Muscle layer of duodenum (tissue), 2 donors: Measurements from ENCODE around the gene ERVK3-1.
"Not testable (repeated sequence)": the region's sequence is repeated elsewhere in the genome, so short reads cannot be mapped to it uniquely, and the experiment has no call there.

ENCODE experiments used
- H3K27ac ChIP-seq: one replicate; pipeline ENCODE4 v1.7.0; 2013; ENCODE audit warnings: mild to moderate bottlenecking, low read length
- H3K27me3 ChIP-seq: one replicate; pipeline ENCODE4 v1.7.0; 2013; ENCODE audit warnings: low read depth, mild to moderate bottlenecking, control low read depth, low read length
- H3K36me3 ChIP-seq, 2 donors: one replicate each; pipeline ENCODE4 v1.7.0; 2013; ENCODE audit warnings: low read length in 2 of 2, control low read depth in 1 of 2, mild to moderate bottlenecking in 1 of 2; ENCODE audit not compliant: insufficient read depth in 2 of 2, control insufficient read depth in 1 of 2
- H3K4me1 ChIP-seq, 2 donors: one replicate each; pipeline ENCODE4 v1.7.0; 2013; ENCODE audit warnings: low read length in 2 of 2, mild to moderate bottlenecking in 2 of 2, control low read depth in 1 of 2, moderate library complexity in 1 of 2; ENCODE audit not compliant: insufficient read depth in 2 of 2, control insufficient read depth in 1 of 2
- H3K4me3 ChIP-seq, 2 donors: one replicate each; pipeline ENCODE4 v1.7.0; 2013; ENCODE audit warnings: low read length in 2 of 2, low read depth in 1 of 2, mild to moderate bottlenecking in 1 of 2
- H3K9me3 ChIP-seq, 2 donors: one replicate each; pipeline ENCODE4 v1.7.0; 2013; ENCODE audit warnings: low read length in 2 of 2, control low read depth in 1 of 2, mild to moderate bottlenecking in 1 of 2; ENCODE audit not compliant: control insufficient read depth in 1 of 2
- donor health status: healthy.

Gene ERVK3-1

DNA sequence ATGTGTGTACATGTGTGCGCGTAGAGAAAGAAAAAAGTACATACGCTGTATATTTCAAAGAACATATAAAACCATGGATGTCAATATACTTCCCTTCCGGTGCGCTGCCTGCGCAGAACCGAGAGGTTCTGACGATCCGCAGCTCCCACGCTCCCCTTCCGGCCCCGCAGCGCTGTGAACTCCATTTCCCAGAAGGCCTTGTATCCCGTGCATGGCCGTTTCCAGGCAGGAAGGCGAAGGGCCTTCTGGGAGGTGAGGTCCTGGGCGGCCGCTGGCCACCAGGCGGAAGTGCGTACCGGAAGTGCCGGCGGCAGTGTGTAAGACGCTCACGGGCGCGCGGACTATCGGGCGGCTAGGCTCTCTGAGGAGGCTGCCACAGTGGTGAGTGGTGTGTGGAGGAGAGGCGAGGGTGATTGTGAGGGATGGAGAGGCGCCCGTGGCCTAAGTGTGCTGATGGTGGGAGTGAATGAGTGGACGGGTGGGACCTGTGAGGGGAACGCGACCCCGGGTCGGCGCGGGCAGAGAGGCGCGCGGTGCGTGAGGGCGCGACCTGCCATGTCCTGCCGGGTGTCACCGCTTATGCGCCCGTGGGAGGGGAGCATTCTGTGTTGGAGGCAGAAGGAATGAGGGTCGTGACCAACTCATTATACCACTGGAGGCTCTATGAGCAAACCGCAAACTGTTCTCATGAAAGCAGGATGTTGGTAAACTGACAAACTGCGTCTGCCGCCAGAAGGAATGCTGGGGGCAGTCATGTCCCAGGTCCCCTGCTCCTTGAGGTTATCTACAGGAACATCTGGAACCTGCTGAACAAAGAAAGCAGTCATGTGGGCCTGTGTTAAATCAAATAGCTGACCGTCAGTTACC lies at the start of gene ERVK3-1:
Gene ERVK3-1 (plus strand): TSS at position 313 of the 867 bp plus-strand sequence. CDS start 6,792 bp downstream, outside the sequence.
- H3K36me3 ChIP-seq: peaks cover 24 to 37% of the 10 kb centered on the region in 2 donors

GRCh38 chr19:58258259-58258658 lies 46.9 kb upstream of the ERVK3-1 start:
- Histone ChIP-seq H3K4me3 (peak overlapping the region; percentile 5 to 62), H3K9me3 (peaks cover 74 to 98% of the 10 kb centered on the region in 2 donors), H3K36me3 (peaks cover 51 to 93% of the 10 kb centered on the region in 2 donors)
- not testable (repeated sequence) for H3K27me3 ChIP-seq, H3K27ac ChIP-seq, H3K4me1 ChIP-seq

More for the DNA sequence above, at the start of gene ERVK3-1:
- Histone ChIP-seq H3K27me3 (no peaks in the 10 kb centered on the region), H3K9me3 (peaks cover 0 to 3% of the 10 kb centered on the region in 2 donors), H3K4me1 (peaks cover 0 to 8% of the 10 kb centered on the region in 2 donors), H3K4me3 (peak within 1 kb of the TSS; percentile 89 to 94), H3K27ac (peak within 1 kb of the TSS; percentile 85)

DNA sequence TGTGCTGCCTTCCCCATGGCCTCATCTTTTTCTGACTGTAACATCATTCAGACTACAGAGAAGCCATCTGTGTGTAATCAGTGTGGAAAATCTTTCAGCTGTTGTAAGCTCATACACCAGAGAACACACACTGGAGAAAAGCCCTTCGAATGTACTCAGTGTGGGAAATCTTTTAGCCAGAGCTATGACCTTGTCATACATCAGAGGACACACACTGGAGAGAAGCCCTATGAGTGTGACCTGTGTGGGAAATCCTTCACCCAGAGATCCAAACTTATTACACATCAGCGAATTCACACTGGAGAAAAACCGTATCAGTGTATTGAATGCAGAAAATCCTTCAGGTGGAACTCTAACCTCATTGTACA lies 43.6 kb upstream of the ERVK3-1 start:
- H3K27ac ChIP-seq: no peak overlapping the region
- no peaks in the 10 kb centered on the region for H3K27me3 ChIP-seq
- peaks cover 60 to 95% of the 10 kb centered on the region in 2 donors for H3K9me3 ChIP-seq
- peaks cover 39 to 93% of the 10 kb centered on the region in 2 donors for H3K36me3 ChIP-seq
- H3K4me1 ChIP-seq: no peaks in the 10 kb centered on the region
- H3K4me3 ChIP-seq: peak overlapping the region; percentile 38 to 63

DNA sequence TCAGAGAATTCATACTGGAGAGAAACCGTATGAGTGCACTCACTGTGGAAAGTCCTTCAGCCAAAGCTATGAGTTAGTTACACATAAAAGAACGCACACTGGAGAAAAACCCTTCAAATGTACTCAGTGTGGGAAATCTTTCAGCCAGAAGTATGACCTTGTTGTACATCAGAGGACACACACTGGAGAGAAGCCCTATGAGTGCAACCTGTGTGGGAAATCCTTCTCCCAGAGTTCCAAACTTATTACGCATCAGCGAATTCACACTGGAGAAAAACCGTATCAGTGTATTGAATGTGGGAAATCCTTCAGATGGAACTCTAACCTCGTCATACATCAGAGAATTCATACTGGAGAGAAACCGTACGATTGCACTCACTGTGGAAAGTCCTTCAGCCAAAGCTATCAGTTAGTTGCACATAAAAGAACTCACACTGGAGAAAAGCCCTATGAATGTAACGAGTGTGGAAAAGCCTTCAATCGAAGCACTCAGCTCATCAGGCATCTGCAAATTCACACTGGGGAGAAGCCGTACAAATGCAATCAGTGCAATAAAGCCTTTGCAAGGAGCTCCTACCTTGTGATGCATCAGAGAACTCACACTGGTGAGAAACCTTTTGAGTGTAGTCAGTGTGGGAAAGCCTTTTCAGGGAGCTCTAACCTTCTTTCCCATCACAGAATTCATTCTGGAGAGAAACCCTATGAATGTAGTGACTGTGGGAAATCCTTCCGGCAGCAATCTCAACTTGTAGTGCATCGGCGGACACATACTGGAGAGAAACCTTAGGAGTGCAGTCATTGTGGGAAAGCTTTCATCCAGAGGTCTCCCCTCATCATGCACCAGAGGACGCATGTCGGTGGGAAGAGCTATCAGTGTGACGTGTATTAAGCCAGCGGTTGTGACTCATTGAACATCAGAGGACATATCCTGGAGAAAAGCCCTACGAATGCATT lies 42.9 kb upstream of the ERVK3-1 start:
- peaks cover 59 to 96% of the 10 kb centered on the region in 2 donors for H3K9me3 ChIP-seq
- peaks cover 39 to 94% of the 10 kb centered on the region in 2 donors for H3K36me3 ChIP-seq
- H3K27me3 ChIP-seq: no peaks in the 10 kb centered on the region
- H3K4me3 ChIP-seq: peak overlapping the region; percentile 38 to 63
- no peaks in the 10 kb centered on the region for H3K4me1 ChIP-seq
- no peak overlapping the region for H3K27ac ChIP-seq

GRCh38 chr19:58262922-58263296 lies 42.3 kb upstream of the ERVK3-1 start:
- Histone ChIP-seq H3K4me1 (no peaks in the 10 kb centered on the region), H3K27me3 (no peaks in the 10 kb centered on the region), H3K36me3 (peaks cover 34 to 87% of the 10 kb centered on the region in 2 donors), H3K4me3 (peak overlapping the region; percentile 38 to 63), H3K27ac (no peak overlapping the region), H3K9me3 (peaks cover 53 to 93% of the 10 kb centered on the region in 2 donors)

DNA sequence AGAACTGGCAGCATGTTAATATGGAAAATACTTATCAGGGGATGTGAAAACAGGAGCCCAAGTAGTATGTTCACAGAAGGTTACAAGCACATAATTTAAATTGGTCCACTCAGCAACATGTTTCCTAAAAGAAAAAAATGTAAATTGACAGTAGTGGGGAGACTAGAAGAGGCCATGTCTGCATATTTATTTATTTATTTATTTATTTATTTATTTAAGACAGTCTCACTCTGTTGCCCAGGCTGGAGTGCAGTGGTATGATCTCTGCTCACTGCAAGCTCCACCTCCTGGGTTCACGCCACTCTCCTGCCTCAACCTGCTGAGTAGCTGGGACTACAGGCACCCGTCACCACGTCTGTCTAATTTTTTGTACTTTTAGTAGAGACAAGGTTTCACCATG lies 40.1 kb upstream of the ERVK3-1 start:
- Histone ChIP-seq H3K27ac (no peak overlapping the region), H3K4me3 (peak overlapping the region in 1 of 2 donors; percentile 63), H3K36me3 (peaks cover 25 to 79% of the 10 kb centered on the region in 2 donors), H3K9me3 (peaks cover 36 to 91% of the 10 kb centered on the region in 2 donors), H3K27me3 (no peaks in the 10 kb centered on the region), H3K4me1 (no peaks in the 10 kb centered on the region)

GRCh38 chr19:58268344-58268743 lies 36.8 kb upstream of the ERVK3-1 start:
- Histone ChIP-seq H3K27me3 (no peaks in the 10 kb centered on the region), H3K9me3 (peaks cover 10 to 86% of the 10 kb centered on the region in 2 donors), H3K36me3 (peaks cover 2 to 74% of the 10 kb centered on the region in 2 donors), H3K4me1 (no peaks in the 10 kb centered on the region), H3K27ac (no peak overlapping the region), H3K4me3 (no peak overlapping the region)

DNA sequence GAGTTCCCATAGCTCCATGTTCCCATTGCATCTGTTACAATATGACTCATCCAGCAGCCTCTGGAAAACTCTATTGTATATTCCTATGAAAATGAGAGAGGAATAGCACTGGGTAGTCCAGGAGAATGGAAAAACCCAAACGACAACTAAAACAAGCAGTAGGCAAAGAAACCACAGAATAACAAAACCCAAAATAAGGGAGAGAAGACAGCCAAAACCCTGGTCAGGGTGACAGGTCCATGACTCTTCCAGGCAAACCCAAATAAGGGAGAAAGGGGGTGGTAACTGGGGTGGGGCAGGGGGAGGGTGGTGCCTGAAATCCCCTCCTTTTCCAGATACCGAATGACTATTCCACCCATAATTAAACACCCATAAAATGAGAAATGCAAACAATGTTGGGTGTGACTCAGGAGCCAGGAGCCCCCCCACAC lies 30.4 kb upstream of the ERVK3-1 start:
- no peak overlapping the region for H3K27ac ChIP-seq
- H3K9me3 ChIP-seq: peaks cover 4 to 63% of the 10 kb centered on the region in 2 donors
- H3K4me1 ChIP-seq: peaks cover 2 to 11% of the 10 kb centered on the region in 2 donors
- no peaks in the 10 kb centered on the region for H3K27me3 ChIP-seq
- H3K36me3 ChIP-seq: peaks cover 0 to 57% of the 10 kb centered on the region in 2 donors
- H3K4me3 ChIP-seq: peak overlapping the region in 1 of 2 donors; percentile 40

DNA sequence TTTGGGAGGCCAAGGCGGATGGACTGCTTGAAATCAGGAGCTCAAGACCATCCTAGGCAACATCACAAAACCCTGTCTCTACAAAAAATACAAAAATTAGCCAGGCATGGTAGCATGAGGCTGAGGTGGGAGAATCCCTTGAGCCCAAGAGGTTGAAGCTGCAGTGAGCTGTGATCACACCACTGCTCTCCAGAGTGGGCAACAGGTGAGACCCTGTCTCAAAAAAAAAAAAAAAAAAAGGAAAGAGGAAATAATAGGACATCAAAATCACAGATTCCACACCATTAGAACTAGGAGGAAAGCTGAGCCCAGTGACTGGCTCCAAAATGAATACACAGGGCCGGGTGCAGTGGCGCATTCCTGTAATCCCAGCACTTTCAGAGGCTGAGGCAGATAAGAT lies 29.6 kb upstream of the ERVK3-1 start:
- H3K27me3 ChIP-seq: no peaks in the 10 kb centered on the region
- H3K9me3 ChIP-seq: peaks cover 2 to 56% of the 10 kb centered on the region in 2 donors
- peak overlapping the region in 1 of 2 donors; percentile 40 for H3K4me3 ChIP-seq
- H3K4me1 ChIP-seq: peaks cover 9 to 16% of the 10 kb centered on the region in 2 donors
- peaks cover 0 to 50% of the 10 kb centered on the region in 2 donors for H3K36me3 ChIP-seq
- no peak overlapping the region for H3K27ac ChIP-seq

GRCh38 chr19:58277197-58277596 lies 28.0 kb upstream of the ERVK3-1 start:
- no peaks in the 10 kb centered on the region for H3K27me3 ChIP-seq
- H3K4me1 ChIP-seq: peaks cover 9 to 16% of the 10 kb centered on the region in 2 donors
- peaks cover 0 to 39% of the 10 kb centered on the region in 2 donors for H3K9me3 ChIP-seq
- H3K36me3 ChIP-seq: peaks cover 0 to 41% of the 10 kb centered on the region in 2 donors
- H3K4me3 ChIP-seq: peak overlapping the region in 1 of 2 donors; percentile 93
- no peak overlapping the region for H3K27ac ChIP-seq
